ENCODE results near the gene OBSCN.

Gene OBSCN

GRCh38 chr1:228373681-228374571, 166.1 kb downstream of the OBSCN start:
- peaks cover 12% of the 10 kb centered on the region for H3K4me1 Mint-ChIP-seq
- no peak overlapping the region for H3K27ac Mint-ChIP-seq
- ATAC-seq = no peak
- H3K4me3 Mint-ChIP-seq = no peak overlapping the region
- H3K36me3 Mint-ChIP-seq = no peaks in the 10 kb centered on the region
- no peaks in the 10 kb centered on the region for H3K9me3 Mint-ChIP-seq
- H3K27me3 Mint-ChIP-seq = peaks cover 42% of the 10 kb centered on the region

- no peaks in the 10 kb centered on the region for H3K9me3 Mint-ChIP-seq
- no peak overlapping the region for H3K27ac Mint-ChIP-seq
- H3K4me3 Mint-ChIP-seq = no peak overlapping the region
- no peak for ATAC-seq
- no peaks in the 10 kb centered on the region for H3K36me3 Mint-ChIP-seq
- peaks cover 50% of the 10 kb centered on the region for H3K27me3 Mint-ChIP-seq
- peaks cover 15% of the 10 kb centered on the region for H3K4me1 Mint-ChIP-seq
Measured at GRCh38 chr1:228374711-228375577, 167.1 kb downstream of the OBSCN start.

- Mint-ChIP-seq H3K4me1 (peaks cover 15% of the 10 kb centered on the region), H3K27me3 (peaks cover 57% of the 10 kb centered on the region)
- ATAC-seq = no peak
Measured at GRCh38 chr1:228375578-228376261, 167.9 kb downstream of the OBSCN start.

GRCh38 chr1:228376262-228376628, 168.4 kb downstream of the OBSCN start:
- Mint-ChIP-seq H3K9me3 (no peaks in the 10 kb centered on the region), H3K4me1 (peaks cover 15% of the 10 kb centered on the region), H3K36me3 (no peaks in the 10 kb centered on the region), H3K4me3 (no peak overlapping the region), H3K27ac (no peak overlapping the region), H3K27me3 (peaks cover 57% of the 10 kb centered on the region)
- ATAC-seq = no peak

More at GRCh38 chr1:228375578-228376261, 167.9 kb downstream of the OBSCN start:
- H3K9me3 Mint-ChIP-seq = no peaks in the 10 kb centered on the region
- no peaks in the 10 kb centered on the region for H3K36me3 Mint-ChIP-seq
- H3K27ac Mint-ChIP-seq = no peak overlapping the region
- no peak overlapping the region for H3K4me3 Mint-ChIP-seq

- Mint-ChIP-seq H3K9me3 (no peaks in the 10 kb centered on the region), H3K27me3 (peaks cover 57% of the 10 kb centered on the region), H3K4me1 (peaks cover 15% of the 10 kb centered on the region), H3K36me3 (no peaks in the 10 kb centered on the region), H3K27ac (no peak overlapping the region), H3K4me3 (no peak overlapping the region)
- no peak for ATAC-seq
Measured at GRCh38 chr1:228376651-228377631, 169.1 kb downstream of the OBSCN start.

- Mint-ChIP-seq H3K27me3 (peaks cover 57% of the 10 kb centered on the region), H3K9me3 (no peaks in the 10 kb centered on the region), H3K4me1 (peaks cover 15% of the 10 kb centered on the region), H3K36me3 (no peaks in the 10 kb centered on the region), H3K27ac (no peak overlapping the region), H3K4me3 (no peak overlapping the region)
- no peak for ATAC-seq
Measured at GRCh38 chr1:228377664-228378089, 169.8 kb downstream of the OBSCN start.

GRCh38 chr1:228378090-228378872, 170.4 kb downstream of the OBSCN start:
- ATAC-seq = peak; percentile 55
- Mint-ChIP-seq H3K27ac (no peak overlapping the region), H3K9me3 (no peaks in the 10 kb centered on the region), H3K4me3 (peak overlapping the region; percentile 81), H3K4me1 (peaks cover 15% of the 10 kb centered on the region), H3K27me3 (peaks cover 56% of the 10 kb centered on the region), H3K36me3 (no peaks in the 10 kb centered on the region)

- ATAC-seq = no peak
- Mint-ChIP-seq H3K27me3 (peaks cover 49% of the 10 kb centered on the region), H3K4me3 (peak overlapping the region; percentile 81), H3K9me3 (no peaks in the 10 kb centered on the region), H3K36me3 (no peaks in the 10 kb centered on the region), H3K27ac (peak overlapping the region; percentile 37), H3K4me1 (peaks cover 15% of the 10 kb centered on the region)
Measured at GRCh38 chr1:228378873-228379460, 171.1 kb downstream of the OBSCN start.

- Mint-ChIP-seq H3K9me3 (no peaks in the 10 kb centered on the region), H3K4me1 (peaks cover 15% of the 10 kb centered on the region), H3K27me3 (peaks cover 47% of the 10 kb centered on the region), H3K4me3 (no peak overlapping the region), H3K27ac (no peak overlapping the region), H3K36me3 (no peaks in the 10 kb centered on the region)
- ATAC-seq = no peak
Measured at GRCh38 chr1:228379666-228380065, 171.8 kb downstream of the OBSCN start.

- H3K27me3 Mint-ChIP-seq = peaks cover 34% of the 10 kb centered on the region
- no peak overlapping the region for H3K4me3 Mint-ChIP-seq
- H3K36me3 Mint-ChIP-seq = peaks cover 6% of the 10 kb centered on the region
- H3K4me1 Mint-ChIP-seq = peaks cover 15% of the 10 kb centered on the region
- H3K9me3 Mint-ChIP-seq = no peaks in the 10 kb centered on the region
- H3K27ac Mint-ChIP-seq = no peak overlapping the region
- no peak for ATAC-seq
Measured at GRCh38 chr1:228381356-228381755, 173.5 kb downstream of the OBSCN start.

- Mint-ChIP-seq H3K27me3 (peaks cover 19% of the 10 kb centered on the region), H3K4me3 (no peak overlapping the region), H3K36me3 (peaks cover 6% of the 10 kb centered on the region), H3K4me1 (peaks cover 6% of the 10 kb centered on the region), H3K27ac (no peak overlapping the region), H3K9me3 (no peaks in the 10 kb centered on the region)
- ATAC-seq = no peak
Measured at GRCh38 chr1:228383773-228384172, 175.9 kb downstream of the OBSCN start.

GRCh38 chr1:228385232-228385631, 177.4 kb downstream of the OBSCN start:
- H3K36me3 Mint-ChIP-seq = peaks cover 6% of the 10 kb centered on the region
- peaks cover 5% of the 10 kb centered on the region for H3K27me3 Mint-ChIP-seq
- no peak overlapping the region for H3K4me3 Mint-ChIP-seq
- no peak overlapping the region for H3K27ac Mint-ChIP-seq
- no peaks in the 10 kb centered on the region for H3K9me3 Mint-ChIP-seq
- no peaks in the 10 kb centered on the region for H3K4me1 Mint-ChIP-seq
- ATAC-seq = no peak

GRCh38 chr1:228387321-228387720, 179.5 kb downstream of the OBSCN start:
- Mint-ChIP-seq H3K36me3 (peaks cover 9% of the 10 kb centered on the region), H3K27ac (no peak overlapping the region), H3K27me3 (no peaks in the 10 kb centered on the region), H3K4me3 (no peak overlapping the region), H3K9me3 (no peaks in the 10 kb centered on the region), H3K4me1 (no peaks in the 10 kb centered on the region)
- ATAC-seq = no peak

Measured in stimulated activated memory B cell treated with anti-CD40 and anti-IgM and Interleukin-4, amounts not matched to agents 10 μg/mL and 1 μg/mL and 100 μg/mL, for 72 hours (primary cell).